ENCODE data around the gene HSPA12A. TPM values are rescaled to one million over a fixed set of nuclear protein-coding genes. Genes with fewer than 3 reads are reported as not detected.

HSPA12A gene
- total and polyA plus RNA-seq, 2 donors (not counting 1 experiment from before 2014, with no cell fraction given), result 14.4 to 15.7 TPM

DNA sequence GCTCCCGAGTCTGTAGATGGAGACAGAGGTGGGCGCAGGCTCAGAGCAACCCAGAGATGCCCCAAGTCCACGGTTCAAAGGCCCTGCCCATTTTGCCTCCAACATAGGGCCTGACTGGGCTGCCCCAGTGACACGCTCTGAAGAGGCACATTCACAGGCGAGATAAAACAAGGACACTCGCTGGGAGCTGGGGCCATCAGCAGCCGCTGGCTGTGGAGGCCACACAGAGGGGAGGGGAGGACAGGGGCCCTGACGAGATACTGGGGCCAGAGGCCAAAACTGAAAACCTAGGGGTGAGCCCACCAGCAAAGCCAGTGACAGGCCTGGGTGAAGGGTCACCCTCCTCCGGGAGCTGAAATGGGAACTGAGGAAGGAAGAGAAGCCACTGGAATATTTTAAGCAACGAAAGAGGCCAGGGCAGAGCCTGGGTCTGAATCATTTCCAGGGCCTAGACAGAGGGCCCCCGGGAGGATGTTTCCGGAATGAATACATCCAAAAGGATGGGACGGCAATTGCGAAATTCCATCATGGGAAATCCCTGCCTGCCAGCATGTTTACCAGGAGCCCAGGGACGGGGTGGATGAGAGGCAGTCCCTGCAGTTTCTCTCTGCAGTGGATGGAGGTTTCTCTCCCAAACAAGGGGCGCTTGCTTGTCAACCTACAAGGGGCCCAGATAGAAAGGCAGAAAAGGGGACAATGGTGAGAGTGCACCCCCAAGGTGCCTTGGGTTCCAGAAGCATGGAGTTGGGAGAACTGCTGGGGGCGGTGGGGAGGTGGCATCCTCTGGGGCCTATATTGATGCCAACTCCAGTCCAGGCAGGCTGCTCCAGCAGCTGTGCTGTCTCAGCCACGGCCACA is 29.0 kb upstream of the HSPA12A start:
- H3K79me2 ChIP-seq (ENCODE audit: control insufficient read depth, insufficient read depth, low read length), result no peaks in the 10 kb centered on the region
- TF ChIP-seq CTCF (conservative IDR thresholded peaks at IDR 0.05 in 1 of 2, IDR thresholded peaks at IDR 0.05 in 1 of 2; ENCODE audit: low read depth in 1 of 2, low read length in 2 of 2), result no peak
- TF ChIP-seq EZH2 (IDR thresholded peaks at IDR 0.05; ENCODE audit: low read length, missing control alignments), result no peak
- peak overlapping the region; percentile 75 for H3K27ac ChIP-seq (ENCODE audit: insufficient read depth, low read length)
- no peaks in the 10 kb centered on the region for H4K20me1 ChIP-seq (ENCODE audit: control insufficient read depth, extremely low read depth, insufficient read depth, low read length)
- no peak overlapping the region for H2AFZ ChIP-seq (ENCODE audit: low read length)
- no peaks in the 10 kb centered on the region for H3K27me3 ChIP-seq (ENCODE audit: control insufficient read depth, insufficient read depth, low read length)
- no peak overlapping the region for H3K4me2 ChIP-seq (ENCODE audit: extremely low read depth, insufficient read depth, low read length)
- H3K4me1 ChIP-seq (ENCODE audit: control insufficient read depth, extremely low read depth, insufficient read depth, low read length), result peaks cover 25% of the 10 kb centered on the region
- peak; percentile 81 to 87 for DNase-seq (ENCODE audit: low read depth in 2 of 2)
- H3K36me3 ChIP-seq (ENCODE audit: control insufficient read depth, insufficient read depth, low read length), result no peaks in the 10 kb centered on the region
- H3K9me3 ChIP-seq (ENCODE audit: control insufficient read depth, insufficient read depth, low read depth, low read length), result no peaks in the 10 kb centered on the region
- H3K9ac ChIP-seq (ENCODE audit: insufficient read depth, low read length), result no peak overlapping the region
- no peak overlapping the region for H3K4me3 ChIP-seq (replicated peaks in 1 of 4; ENCODE audit: control extremely low read depth in 1 of 4, insufficient read depth in 1 of 4, low read depth in 3 of 4, low read length in 4 of 4)

GRCh38 chr10:116770281-116770680 is 27.9 kb upstream of the HSPA12A start:
- Histone ChIP-seq H3K9me3 (ENCODE audit: control insufficient read depth, insufficient read depth, low read depth, low read length) (no peaks in the 10 kb centered on the region), H3K4me3 (replicated peaks in 1 of 4; ENCODE audit: control extremely low read depth in 1 of 4, insufficient read depth in 1 of 4, low read depth in 3 of 4, low read length in 4 of 4) (no peak overlapping the region), H3K4me2 (ENCODE audit: extremely low read depth, insufficient read depth, low read length) (no peak overlapping the region), H3K79me2 (ENCODE audit: control insufficient read depth, insufficient read depth, low read length) (no peaks in the 10 kb centered on the region), H3K4me1 (ENCODE audit: control insufficient read depth, extremely low read depth, insufficient read depth, low read length) (peaks cover 25% of the 10 kb centered on the region), H4K20me1 (ENCODE audit: control insufficient read depth, extremely low read depth, insufficient read depth, low read length) (no peaks in the 10 kb centered on the region), H3K27ac (ENCODE audit: insufficient read depth, low read length) (peak overlapping the region; percentile 34), H3K36me3 (ENCODE audit: control insufficient read depth, insufficient read depth, low read length) (no peaks in the 10 kb centered on the region), H3K27me3 (ENCODE audit: control insufficient read depth, insufficient read depth, low read length) (no peaks in the 10 kb centered on the region), H3K9ac (ENCODE audit: insufficient read depth, low read length) (no peak overlapping the region), H2AFZ (ENCODE audit: low read length) (no peak overlapping the region)
- no peak for DNase-seq (ENCODE audit: low read depth in 2 of 2)
- TF ChIP-seq CTCF (conservative IDR thresholded peaks at IDR 0.05 in 1 of 2, IDR thresholded peaks at IDR 0.05 in 1 of 2; ENCODE audit: low read depth in 1 of 2, low read length in 2 of 2), result no peak
- TF ChIP-seq EZH2 (IDR thresholded peaks at IDR 0.05; ENCODE audit: low read length, missing control alignments), result no peak

DNA sequence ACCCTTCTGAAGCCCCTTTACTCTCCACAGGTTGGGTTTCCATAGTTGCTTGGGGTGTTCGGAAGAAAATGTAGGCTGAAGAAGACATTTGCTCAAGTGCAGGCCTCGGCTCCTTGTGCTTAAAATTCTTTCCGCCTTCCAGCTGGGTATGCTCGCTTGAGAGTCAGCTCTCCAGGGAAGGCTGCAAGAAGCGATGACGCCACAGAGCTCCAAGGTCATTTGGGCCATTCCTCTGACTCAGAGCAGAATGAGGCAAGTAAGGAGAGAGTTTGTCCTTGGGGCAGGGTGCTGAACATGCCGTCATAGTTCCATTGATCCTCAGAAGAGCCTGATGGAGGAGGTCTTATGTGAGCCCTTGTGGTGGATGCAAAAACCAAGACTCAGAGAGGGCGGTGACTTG is 27.4 kb upstream of the HSPA12A start:
- H2AFZ ChIP-seq (ENCODE audit: low read length), result no peak overlapping the region
- TF ChIP-seq EZH2 (IDR thresholded peaks at IDR 0.05; ENCODE audit: low read length, missing control alignments), result no peak
- no peak for TF ChIP-seq CTCF (conservative IDR thresholded peaks at IDR 0.05 in 1 of 2, IDR thresholded peaks at IDR 0.05 in 1 of 2; ENCODE audit: low read depth in 1 of 2, low read length in 2 of 2)
- H3K79me2 ChIP-seq (ENCODE audit: control insufficient read depth, insufficient read depth, low read length), result no peaks in the 10 kb centered on the region
- no peaks in the 10 kb centered on the region for H3K36me3 ChIP-seq (ENCODE audit: control insufficient read depth, insufficient read depth, low read length)
- H3K4me2 ChIP-seq (ENCODE audit: extremely low read depth, insufficient read depth, low read length), result no peak overlapping the region
- H3K27me3 ChIP-seq (ENCODE audit: control insufficient read depth, insufficient read depth, low read length), result no peaks in the 10 kb centered on the region
- no peaks in the 10 kb centered on the region for H3K9me3 ChIP-seq (ENCODE audit: control insufficient read depth, insufficient read depth, low read depth, low read length)
- no peak overlapping the region for H3K9ac ChIP-seq (ENCODE audit: insufficient read depth, low read length)
- peak; percentile 76 to 78 for DNase-seq (ENCODE audit: low read depth in 2 of 2)
- H4K20me1 ChIP-seq (ENCODE audit: control insufficient read depth, extremely low read depth, insufficient read depth, low read length), result no peaks in the 10 kb centered on the region
- H3K4me3 ChIP-seq (replicated peaks in 1 of 4; ENCODE audit: control extremely low read depth in 1 of 4, insufficient read depth in 1 of 4, low read depth in 3 of 4, low read length in 4 of 4), result no peak overlapping the region
- H3K4me1 ChIP-seq (ENCODE audit: control insufficient read depth, extremely low read depth, insufficient read depth, low read length), result peaks cover 25% of the 10 kb centered on the region
- peak overlapping the region; percentile 34 for H3K27ac ChIP-seq (ENCODE audit: insufficient read depth, low read length)

Data from fibroblast of lung (primary cell).